OCI-LY1 (cell line): ENCODE measurements around the gene BCAR3.
"Not testable (repeated sequence)": the region's sequence is repeated elsewhere in the genome, so short reads cannot be mapped to it uniquely, and the experiment has no call there.

ENCODE experiments used
- CTCF ChIP-seq: fragments of 200-600 bp; sonication (generic), shearing (Covaris generic); IDR thresholded peaks from 2 replicates; pipeline ENCODE4 v1.5.1; 2017; ENCODE audit warnings: mild to moderate bottlenecking, antibody characterized with exemption, low read length, moderate library complexity, mixed read lengths
- EZH2 ChIP-seq: fragments of 200-600 bp; sonication (generic), shearing (Covaris generic); IDR thresholded peaks from 2 replicates; pipeline ENCODE4 v1.8.0; 2017; ENCODE audit warnings: borderline replicate concordance, mixed run types, mild to moderate bottlenecking, antibody characterized with exemption, low read length, moderate library complexity, mixed read lengths

GRCh38 chr1:93661341-93661740 is 20.3 kb downstream of the BCAR3 start:
- not testable (repeated sequence) for TF ChIP-seq CTCF, EZH2
